Tibial nerve (tissue), 4 donors: ENCODE data around the gene BAHCC1. TPM values are rescaled to one million over a fixed set of nuclear protein-coding genes. Genes with fewer than 3 reads are reported as not detected.

ENCODE experiments used
- DNase-seq, 2 donors: peaks; one replicate each; pipeline ENCODE4 v3.0.0-alpha.2; 2019; ENCODE audit warnings: low spot score in 2 of 2
- H3K27ac ChIP-seq, 4 donors: fragments of 200-600 bp; sonication (generic) in 3 of 4; one replicate each; pipeline ENCODE4 v1.5.1; 2017 to 2019; ENCODE audit warnings: mild to moderate bottlenecking in 1 of 4
- H3K27me3 ChIP-seq, 2 donors: fragments of 200-600 bp; sonication (generic) in 1 of 2; one replicate each; pipeline versions ENCODE4 v1.5.1 to v1.6.0; 2017 to 2019
- H3K36me3 ChIP-seq, 3 donors: fragments of 200-600 bp; sonication (generic); one replicate each; pipeline ENCODE4 v1.5.1; 2018 to 2019
- H3K4me1 ChIP-seq, 4 donors: fragments of 200-600 bp; sonication (generic) in 3 of 4; one replicate each; pipeline ENCODE4 v1.5.1; 2017 to 2019
- H3K4me3 ChIP-seq, 4 donors: fragments of 200-600 bp; sonication (generic) in 3 of 4; one replicate each; pipeline ENCODE4 v1.5.1; 2017 to 2019; ENCODE audit warnings: mild to moderate bottlenecking in 1 of 4, moderate library complexity in 1 of 4
- H3K9me3 ChIP-seq, 4 donors: fragments of 200-600 bp; sonication (generic) in 3 of 4; one replicate each; pipeline ENCODE4 v1.5.1; 2017 to 2019
- CTCF ChIP-seq, 5 experiments: fragments of 200-600 bp in 3 of 5; fragments of 450-650 bp in 2 of 5; sonication (generic) in 3 of 5; IDR thresholded peaks; one replicate each; pipeline ENCODE4 v1.5.1; 2016 to 2019; ENCODE audit warnings: antibody characterized with exemption in 5 of 5, mild to moderate bottlenecking in 3 of 5, moderate library complexity in 2 of 5
- EP300 ChIP-seq, 2 donors: sonication (generic); formaldehyde crosslinking; IDR thresholded peaks; one replicate each; pipeline ENCODE4 v1.6.1; 2017; ENCODE audit warnings: antibody characterized with exemption in 2 of 2, mild to moderate bottlenecking in 1 of 2
- POLR2A ChIP-seq, 2 donors: fragments of 450-650 bp; IDR thresholded peaks; one replicate each; pipeline ENCODE4 v1.6.1; 2017; ENCODE audit warnings: antibody characterized with exemption in 2 of 2, mild to moderate bottlenecking in 2 of 2, moderate library complexity in 2 of 2
- WGBS, 2 donors: methylation state at CpG; one replicate each; pipeline ENCODE4 v1.1.5; 2018; 5-methylcytosine and 5-hydroxymethylcytosine counted together
- total RNA-seq, 4 donors: library from RNA; depleted of rRNA; stranded (reverse); fragments of >200 nt; gene quantifications; one replicate each; pipeline ENCODE4 v1.1.0, GENCODE V29; 2016

The BAHCC1 gene
- total RNA-seq, 4 donors from 2014 or later = 15.1 to 38.7 (median 27.4) TPM

- Histone ChIP-seq H3K27me3 (no peaks in the 10 kb centered on the region), H3K27ac (peak overlapping the region; percentile 91 to 100 (median 98)), H3K4me1 (peaks cover 0 to 45% (median 36%) of the 10 kb centered on the region in 4 donors), H3K4me3 (no peak overlapping the region), H3K9me3 (no peaks in the 10 kb centered on the region), H3K36me3 (no peaks in the 10 kb centered on the region)
- TF ChIP-seq EP300 (IDR thresholded peaks at IDR 0.05) = no peak
- TF ChIP-seq CTCF (IDR thresholded peaks at IDR 0.05) = no peak
- TF ChIP-seq POLR2A (IDR thresholded peaks at IDR 0.05) = no peak
- 56 to 58% methylated on average over 7 of the region's 7 CpGs for WGBS, 2 donors
- no peak for DNase-seq
These were observed 10.3 kb upstream of the BAHCC1 start for GRCh38 chr17:81384929-81385319.

- no peak overlapping the region for H3K4me3 ChIP-seq
- peak overlapping the region; percentile 91 to 100 (median 98) for H3K27ac ChIP-seq
- peaks cover 0 to 51% (median 41%) of the 10 kb centered on the region in 4 donors for H3K4me1 ChIP-seq
- H3K27me3 ChIP-seq = no peaks in the 10 kb centered on the region
- no peak for TF ChIP-seq POLR2A (IDR thresholded peaks at IDR 0.05)
- no peak for TF ChIP-seq CTCF (IDR thresholded peaks at IDR 0.05)
- TF ChIP-seq EP300 (IDR thresholded peaks at IDR 0.05) = peak in 1 of 2 donors; percentile 43
- 29 to 48% methylated on average over 22 to 23 of the region's 24 CpGs for WGBS, 2 donors
- H3K9me3 ChIP-seq = no peaks in the 10 kb centered on the region
- no peaks in the 10 kb centered on the region for H3K36me3 ChIP-seq
- DNase-seq = no peak
These were observed 9.7 kb upstream of the BAHCC1 start for GRCh38 chr17:81385320-81386111.

- H3K4me3 ChIP-seq = peak overlapping the region; percentile 61 to 90 (median 72)
- no peaks in the 10 kb centered on the region for H3K36me3 ChIP-seq
- no peak for DNase-seq
- H3K9me3 ChIP-seq = no peaks in the 10 kb centered on the region
- no peak for TF ChIP-seq CTCF (IDR thresholded peaks at IDR 0.05)
- TF ChIP-seq EP300 (IDR thresholded peaks at IDR 0.05) = no peak
- no peak for TF ChIP-seq POLR2A (IDR thresholded peaks at IDR 0.05)
- H3K4me1 ChIP-seq = peaks cover 0 to 58% (median 44%) of the 10 kb centered on the region in 4 donors
- peak overlapping the region; percentile 91 to 100 (median 98) for H3K27ac ChIP-seq
- 24 to 26% methylated on average over 6 to 15 of the region's 15 CpGs for WGBS, 2 donors
- no peaks in the 10 kb centered on the region for H3K27me3 ChIP-seq
These were observed 9.1 kb upstream of the BAHCC1 start for GRCh38 chr17:81386141-81386645.

GRCh38 chr17:81386646-81387099, 8.6 kb upstream of the BAHCC1 start:
- TF ChIP-seq POLR2A (IDR thresholded peaks at IDR 0.05) = peak in 1 of 2 donors; percentile 44
- TF ChIP-seq CTCF (IDR thresholded peaks at IDR 0.05) = no peak
- peak overlapping the region; percentile 91 to 100 (median 98) for H3K27ac ChIP-seq
- H3K9me3 ChIP-seq = no peaks in the 10 kb centered on the region
- peaks cover 0 to 63% (median 49%) of the 10 kb centered on the region in 4 donors for H3K4me1 ChIP-seq
- H3K4me3 ChIP-seq = peak overlapping the region; percentile 61 to 90 (median 72)
- H3K36me3 ChIP-seq = no peaks in the 10 kb centered on the region
- DNase-seq = no peak
- WGBS, 2 donors = 0 to 1% methylated on average over 2 to 35 of the region's 60 CpGs
- H3K27me3 ChIP-seq = no peaks in the 10 kb centered on the region
